Adipose tissue (tissue), 3 donors: ENCODE measurements around the gene MRPL40. TPM values are rescaled to one million over a fixed set of nuclear protein-coding genes. Genes with fewer than 3 reads are reported as not detected.
A peak's percentile ranks its signal among the peaks of the same experiment; 100 is the strongest.
"Not testable (repeated sequence)": the region's sequence is repeated elsewhere in the genome, so short reads cannot be mapped to it uniquely, and the experiment has no call there.

ENCODE experiments used
- H3K27ac ChIP-seq: one replicate; pipeline ENCODE4 v1.5.1; 2013; ENCODE audit warnings: low read depth, low read length
- WGBS, 3 donors: extraction: QIAGEN DNeasy Blood & Tissue Kit; methylation state at CpG; one replicate each; pipeline ENCODE4 v1.1.7; 2013; 5-methylcytosine and 5-hydroxymethylcytosine counted together
- polyA plus RNA-seq, 3 donors: library from polyadenylated mRNA; stranded (reverse); fragments of 200-250 nt; gene quantifications; one replicate each; pipeline ENCODE4 v1.2.3, GENCODE V29; 2013
- donor health status: healthy with polysubstance abuse.
- donor health status: Bipolar disorder and iron deficiency.
- donor health status: healthy.

MRPL40 gene
- polyA plus RNA-seq, 3 donors: 25.9 to 46.1 (median 37.3) TPM

- peak within 1 kb of the TSS; percentile 30 for H3K27ac ChIP-seq
- WGBS, 3 donors: 0 to 1% (median 0%) methylated on average over 51 to 66 of the region's 66 CpGs
These were observed 654 bp upstream of the MRPL40 start, which contains the start of gene HIRA for GRCh38 chr22:19431649-19432132. Gene HIRA (minus strand): TSS chr22:19431733. CDS start chr22:19431476, 257 bp downstream.

- 88 to 98% (median 95%) methylated on average over 7 of the region's 7 CpGs for WGBS, 3 donors
- H3K27ac ChIP-seq: no peak overlapping the region
These were observed 2.1 kb downstream of the MRPL40 start for GRCh38 chr22:19434401-19434800.

GRCh38 chr22:19434829-19435580 is 2.7 kb downstream of the MRPL40 start:
- 76 to 79% (median 77%) methylated on average over 2 of the region's 2 CpGs for WGBS, 3 donors
- H3K27ac ChIP-seq: no peak overlapping the region

GRCh38 chr22:19436444-19437161 is 4.3 kb downstream of the MRPL40 start:
- H3K27ac ChIP-seq: not testable (repeated sequence)
- 94 to 97% (median 94%) methylated on average over 9 of the region's 9 CpGs for WGBS, 3 donors

GRCh38 chr22:19438298-19438697 is 6.0 kb downstream of the MRPL40 start:
- H3K27ac ChIP-seq: no peak overlapping the region
- 87 to 93% (median 92%) methylated on average over 7 of the region's 7 CpGs for WGBS, 3 donors

GRCh38 chr22:19440411-19441195 is 8.3 kb downstream of the MRPL40 start:
- H3K27ac ChIP-seq: no peak overlapping the region
- WGBS, 3 donors: 76 to 88% (median 79%) methylated on average over 8 of the region's 8 CpGs

- 86 to 100% (median 98%) methylated on average over 2 of the region's 2 CpGs for WGBS, 3 donors
- no peak overlapping the region for H3K27ac ChIP-seq
These were observed 9.8 kb downstream of the MRPL40 start for GRCh38 chr22:19442166-19442565.

- H3K27ac ChIP-seq: no peak overlapping the region
- 79 to 83% (median 82%) methylated on average over 7 of the region's 7 CpGs for WGBS, 3 donors
These were observed 11.3 kb downstream of the MRPL40 start for GRCh38 chr22:19443544-19444211.

GRCh38 chr22:19445279-19445982 is 13.1 kb downstream of the MRPL40 start:
- WGBS, 3 donors: 83 to 92% (median 91%) methylated on average over 9 of the region's 9 CpGs
- not testable (repeated sequence) for H3K27ac ChIP-seq

GRCh38 chr22:19446603-19447329 is 14.4 kb downstream of the MRPL40 start:
- 20 to 24% (median 24%) methylated on average over 22 of the region's 22 CpGs for WGBS, 3 donors
- peak overlapping the region; percentile 83 for H3K27ac ChIP-seq

- peak within 1 kb of the TSS; percentile 83 for H3K27ac ChIP-seq
- WGBS, 3 donors: 0% methylated on average over 82 to 92 of the region's 92 CpGs
These were observed 15.2 kb downstream of the MRPL40 start, which contains the start of gene C22orf39 for GRCh38 chr22:19447330-19448075. Gene C22orf39 (minus strand): TSS chr22:19447711. CDS start chr22:19447688, 23 bp downstream.

GRCh38 chr22:19448076-19448607 is 15.8 kb downstream of the MRPL40 start:
- WGBS, 3 donors: 8 to 18% (median 14%) methylated on average over 14 of the region's 14 CpGs

GRCh38 chr22:19448739-19449421 is 16.5 kb downstream of the MRPL40 start:
- no peak overlapping the region for H3K27ac ChIP-seq
- WGBS, 3 donors: 58 to 90% (median 88%) methylated on average over 5 of the region's 5 CpGs

More at GRCh38 chr22:19448076-19448607, 15.8 kb downstream of the MRPL40 start:
- no peak overlapping the region for H3K27ac ChIP-seq

- no peak overlapping the region for H3K27ac ChIP-seq
- 80 to 91% (median 82%) methylated on average over 2 of the region's 2 CpGs for WGBS, 3 donors
These were observed 17.1 kb downstream of the MRPL40 start for GRCh38 chr22:19449422-19449767.

GRCh38 chr22:19450363-19451175 is 18.2 kb downstream of the MRPL40 start:
- WGBS, 3 donors: 78 to 85% (median 85%) methylated on average over 8 of the region's 8 CpGs
- H3K27ac ChIP-seq: no peak overlapping the region
